HTR-8/SVneo (cell line): Measurements from ENCODE around the gene SLC13A2.

Source experiments
- DNase-seq: peaks from one replicate; pipeline ENCODE4 v3.0.0; 2011; ENCODE audit warnings: low spot score, mixed read lengths; ENCODE audit not compliant: insufficient read length
- FAIRE-seq: peaks from 2 replicates; lab custom pipeline; 2011; peaks lifted over from hg19 to GRCh38; lab: Jason Lieb, UNC

The SLC13A2 gene

DNA sequence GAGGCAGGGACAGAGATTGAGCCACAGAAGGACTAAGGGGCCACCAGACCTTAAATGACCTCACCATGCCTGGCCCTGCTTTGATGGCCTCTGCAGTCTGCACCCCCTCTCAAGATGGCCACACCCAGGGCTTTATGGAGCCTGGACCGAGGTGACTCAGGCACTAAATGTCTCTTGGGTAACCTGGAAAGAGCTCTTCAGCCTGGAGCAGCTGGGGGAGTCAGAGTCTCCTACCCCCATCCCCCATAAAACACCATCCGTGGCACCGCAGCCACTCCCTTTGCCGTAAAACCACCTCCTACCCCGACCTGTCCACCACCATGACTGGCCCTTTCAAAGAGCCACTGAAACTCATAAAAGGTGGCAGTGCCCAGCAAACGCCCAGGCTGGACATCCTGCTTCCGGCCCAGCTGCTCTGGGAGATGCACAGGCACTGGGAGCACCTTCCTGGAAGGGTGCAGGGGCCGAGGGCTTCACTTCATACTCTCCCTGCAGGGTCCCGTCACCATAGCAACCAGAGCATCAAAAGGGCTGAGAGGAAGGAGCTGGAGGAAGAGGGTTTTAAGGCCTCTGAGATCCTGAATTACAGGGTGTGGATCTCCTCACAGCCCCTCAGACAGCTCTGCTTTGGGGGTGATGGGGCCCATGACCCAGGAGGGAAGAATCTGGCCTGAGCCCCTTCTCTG, 55.0 kb downstream of the SLC13A2 start:
- FAIRE-seq (no peak), DNase-seq (no peak)

DNA sequence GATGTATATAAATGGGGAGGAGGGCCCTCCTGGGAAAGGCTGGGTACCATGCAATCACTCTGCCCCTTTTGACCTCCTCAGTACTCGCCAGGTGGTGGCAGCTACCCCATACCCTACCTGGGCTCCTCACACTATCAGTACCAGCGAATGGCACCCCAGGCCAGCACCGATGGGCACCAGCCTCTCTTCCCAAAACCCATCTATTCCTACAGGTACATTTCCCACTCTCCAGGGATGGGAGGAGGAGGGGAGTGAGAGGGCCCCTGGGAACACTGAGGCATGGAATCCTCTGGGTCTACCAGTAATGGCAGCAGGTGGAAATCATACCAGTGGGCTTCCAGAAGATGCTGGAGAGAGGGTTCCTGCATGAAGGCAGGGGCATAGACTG, 55.6 kb downstream of the SLC13A2 start:
- no peak for FAIRE-seq
- DNase-seq: no peak

DNA sequence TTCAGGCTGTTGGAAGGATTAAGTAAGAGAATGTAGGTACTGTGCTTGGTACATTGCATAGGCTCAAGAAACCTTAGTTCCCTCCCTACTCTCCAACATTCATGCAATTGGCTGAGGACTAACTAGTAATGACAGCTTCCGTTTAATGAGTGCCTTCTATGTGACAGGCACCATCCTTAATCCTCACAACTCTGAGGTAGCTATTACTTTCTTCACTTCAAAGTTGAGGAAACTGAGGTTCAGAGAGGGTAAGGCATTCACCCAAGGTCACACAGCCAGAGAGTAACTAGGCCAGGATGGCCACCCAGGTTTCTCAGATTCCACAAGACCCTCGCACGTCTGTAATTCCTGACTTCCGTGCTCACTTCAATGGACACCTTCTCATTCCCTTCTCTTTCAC, 56.8 kb downstream of the SLC13A2 start:
- FAIRE-seq: no peak
- no peak for DNase-seq

DNA sequence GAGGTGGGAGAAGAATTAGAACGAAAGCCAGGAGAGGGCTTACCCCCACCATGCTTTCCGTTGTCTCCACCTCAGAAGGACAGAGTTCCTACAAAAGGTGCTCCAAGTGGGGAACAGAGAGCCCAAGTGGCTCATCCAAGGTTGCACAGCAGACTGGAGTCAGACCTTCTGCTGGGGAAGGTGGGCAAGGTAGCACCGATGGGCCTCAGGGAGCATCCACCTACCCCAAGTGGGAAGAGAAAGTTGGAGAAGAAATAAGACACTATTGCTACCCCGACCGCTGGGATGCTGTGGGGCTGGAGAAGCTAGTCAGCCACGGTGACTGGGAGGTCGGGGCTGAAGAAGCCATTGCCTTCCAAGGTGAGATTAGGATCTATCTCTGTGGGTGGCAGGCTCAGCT, 57.5 kb downstream of the SLC13A2 start:
- FAIRE-seq: no peak
- no peak for DNase-seq

DNA sequence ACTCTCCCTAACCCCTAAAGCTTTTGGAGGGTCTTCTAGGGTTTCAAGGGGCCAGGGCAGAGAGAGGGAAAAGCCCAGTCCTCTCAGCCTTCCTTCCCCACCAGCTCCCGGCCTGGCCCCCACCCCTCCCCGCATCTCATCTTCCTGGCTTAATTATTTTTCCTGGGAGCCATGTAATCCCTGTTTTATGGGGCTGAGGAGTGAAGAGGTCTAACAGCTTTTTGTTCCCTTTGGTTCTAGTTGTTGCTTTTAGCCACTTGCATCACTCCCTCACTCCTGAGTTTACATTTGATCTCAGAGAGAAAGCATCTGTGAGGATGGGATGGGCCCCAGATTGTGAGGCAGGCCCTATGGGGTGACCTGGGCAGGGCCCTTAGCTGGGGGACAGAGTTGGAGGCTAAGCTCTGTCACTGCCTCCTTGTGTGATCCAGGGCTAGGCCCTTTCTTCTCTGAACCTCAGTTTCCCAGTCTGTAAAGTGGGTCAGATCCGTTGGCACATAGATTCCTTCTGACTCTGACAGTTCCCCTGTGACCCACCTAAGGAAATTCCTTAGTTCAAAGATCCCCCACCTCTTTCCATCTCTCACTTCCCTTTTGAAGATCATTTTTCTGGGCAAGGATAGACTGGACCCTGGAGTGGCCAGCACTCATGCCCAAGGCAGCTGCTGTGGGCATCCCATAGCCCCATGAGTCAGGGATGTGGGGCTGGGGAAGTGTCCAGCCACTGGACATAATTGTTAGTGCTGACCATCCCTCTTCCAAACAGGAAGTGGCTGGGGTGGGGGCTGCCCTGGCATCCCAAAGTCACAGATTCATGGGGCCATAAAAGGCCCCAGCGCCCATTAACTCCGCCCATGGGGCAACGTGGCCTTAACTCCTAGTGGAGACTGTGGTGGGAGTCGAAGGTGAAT, 58.9 kb downstream of the SLC13A2 start:
- FAIRE-seq (no peak), DNase-seq (no peak)

DNA sequence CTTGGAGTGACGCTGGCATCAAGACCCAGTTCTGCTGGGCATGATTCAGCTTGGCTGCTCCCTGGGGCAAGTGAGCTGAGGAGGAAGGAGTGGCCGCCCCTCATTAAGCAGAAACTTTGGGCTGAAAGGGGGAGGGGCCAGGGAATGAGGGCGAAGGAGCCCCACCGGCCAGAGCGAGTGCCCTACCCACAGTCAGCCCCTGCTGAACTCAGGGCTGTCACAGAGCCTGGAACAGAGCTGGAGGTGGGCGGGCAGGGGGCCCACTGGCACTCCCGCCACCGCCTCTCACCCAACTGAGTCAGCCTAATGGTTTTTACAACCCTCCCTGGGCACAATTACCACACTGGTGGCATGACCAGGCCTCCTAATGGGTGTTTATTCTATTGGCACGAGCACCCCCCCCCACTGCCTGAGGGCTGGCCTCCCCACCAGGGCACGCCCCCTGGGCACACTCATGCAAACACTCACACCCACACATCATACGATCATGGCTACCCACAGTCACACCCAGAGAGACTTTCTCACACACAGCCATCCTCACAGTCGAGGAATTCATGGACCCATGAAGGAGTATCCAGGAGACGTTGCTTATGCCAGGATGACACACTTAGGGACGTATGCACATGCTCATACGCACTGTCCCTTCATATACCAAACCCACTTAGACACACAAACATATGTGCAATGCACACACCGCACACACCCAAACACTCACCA, 59.8 kb downstream of the SLC13A2 start:
- DNase-seq: no peak
- FAIRE-seq: peak; percentile 64

DNA sequence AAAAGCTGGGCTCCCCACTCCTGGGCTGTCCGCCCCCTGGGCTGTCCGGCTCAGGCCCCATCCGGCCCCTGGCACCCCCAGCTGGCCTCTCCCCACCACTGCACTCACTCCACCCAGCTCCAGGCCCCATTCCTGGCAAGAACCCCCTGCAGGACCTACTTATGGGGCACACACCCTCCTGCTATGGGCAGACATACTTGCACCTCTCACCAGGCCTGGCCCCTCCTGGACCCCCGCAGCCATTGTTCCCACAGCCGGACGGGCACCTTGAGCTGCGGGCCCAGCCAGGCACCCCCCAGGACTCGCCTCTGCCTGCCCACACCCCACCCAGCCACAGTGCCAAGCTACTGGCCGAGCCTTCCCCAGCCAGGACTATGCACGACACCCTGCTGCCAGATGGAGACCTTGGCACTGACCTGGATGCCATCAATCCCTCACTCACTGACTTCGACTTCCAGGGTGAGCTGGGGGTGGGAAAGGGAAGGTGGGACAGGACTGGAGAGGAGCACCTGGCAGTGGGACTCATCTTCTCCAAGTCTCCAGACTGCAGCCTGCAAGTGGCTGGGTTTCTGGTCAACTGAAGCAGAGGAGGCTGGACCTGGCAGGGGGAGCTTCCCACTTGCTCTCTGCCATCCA, 61.4 kb downstream of the SLC13A2 start:
- no peak for FAIRE-seq
- no peak for DNase-seq

DNA sequence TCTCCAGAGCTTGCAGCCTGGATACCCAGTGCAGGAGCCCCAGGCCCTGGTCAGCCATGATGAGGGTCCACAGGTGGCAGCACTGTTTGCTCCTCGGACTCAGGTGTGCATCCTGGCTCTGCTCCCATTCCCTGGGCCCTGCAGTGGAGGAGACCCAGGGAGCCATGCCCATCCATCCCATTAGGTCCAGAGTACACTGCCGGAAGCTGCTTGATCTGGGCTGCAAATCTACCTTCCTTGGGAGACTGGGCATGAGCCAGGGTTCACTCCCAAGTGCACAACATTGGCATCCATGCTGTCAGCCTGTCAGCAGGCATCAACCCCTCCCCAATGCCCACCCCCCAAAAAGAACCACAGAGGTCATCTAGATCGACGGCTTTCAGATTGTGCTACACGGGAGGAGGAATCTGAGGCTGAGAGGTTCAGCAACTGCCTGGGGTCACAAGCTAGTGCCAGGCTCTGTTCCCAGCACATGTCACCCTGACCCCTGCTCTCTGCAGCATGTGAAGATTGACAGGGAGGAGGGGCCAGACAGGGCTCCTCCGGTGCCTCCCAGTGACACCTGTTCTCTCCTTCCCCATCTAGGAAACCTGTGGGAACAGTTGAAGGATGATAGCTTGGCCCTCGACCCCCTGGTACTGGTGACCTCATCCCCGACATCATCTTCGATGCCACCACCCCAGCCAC, 63.2 kb downstream of the SLC13A2 start:
- no peak for DNase-seq
- FAIRE-seq: no peak

DNA sequence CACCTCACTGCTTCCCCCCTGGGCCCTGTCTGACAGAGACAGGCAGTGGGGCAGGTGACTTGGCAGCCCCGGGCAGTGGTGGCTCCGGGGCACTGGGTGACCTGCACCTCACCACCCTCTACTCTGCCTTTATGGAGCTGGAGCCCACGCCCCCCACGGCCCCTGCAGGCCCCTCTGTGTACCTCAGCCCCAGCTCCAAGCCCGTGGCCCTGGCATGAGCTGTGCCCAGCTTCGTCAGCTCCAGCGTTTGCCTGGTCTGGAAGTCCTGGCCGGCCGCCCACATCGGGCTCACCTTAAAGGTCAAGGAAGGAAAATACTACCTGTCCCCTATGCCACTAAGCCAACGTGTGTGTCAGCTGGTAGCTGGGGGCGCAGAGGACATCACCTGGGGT, 63.8 kb downstream of the SLC13A2 start:
- FAIRE-seq: no peak
- no peak for DNase-seq

DNA sequence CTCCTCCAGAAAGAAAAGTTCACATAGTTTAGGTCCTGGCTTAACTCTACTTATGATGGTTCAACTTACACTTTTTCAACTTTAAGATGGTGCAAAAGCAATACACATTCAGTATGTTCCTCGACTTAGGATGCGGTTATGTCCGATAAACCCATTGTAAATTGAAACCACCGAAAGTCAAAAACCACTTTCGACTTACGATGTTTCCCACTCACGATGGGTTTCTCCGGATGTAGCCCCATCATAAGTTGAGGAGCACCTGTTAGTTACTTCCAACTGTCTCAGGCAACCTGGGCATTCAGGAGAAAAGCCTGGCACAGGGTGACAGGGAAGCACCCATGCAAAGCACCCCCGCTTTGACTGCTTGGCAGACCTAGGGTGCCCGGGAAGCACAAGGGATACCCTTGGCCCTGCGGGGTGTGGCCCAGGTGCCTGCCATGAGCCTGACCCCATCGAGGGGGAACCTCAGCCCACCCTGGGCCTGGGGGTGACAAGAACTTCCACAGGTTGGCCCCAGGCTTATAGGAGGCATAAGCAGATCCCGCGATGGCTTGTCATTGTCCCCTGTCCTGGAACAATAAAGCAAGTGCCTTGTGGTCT, 65.0 kb downstream of the SLC13A2 start:
- no peak for FAIRE-seq
- no peak for DNase-seq

DNA sequence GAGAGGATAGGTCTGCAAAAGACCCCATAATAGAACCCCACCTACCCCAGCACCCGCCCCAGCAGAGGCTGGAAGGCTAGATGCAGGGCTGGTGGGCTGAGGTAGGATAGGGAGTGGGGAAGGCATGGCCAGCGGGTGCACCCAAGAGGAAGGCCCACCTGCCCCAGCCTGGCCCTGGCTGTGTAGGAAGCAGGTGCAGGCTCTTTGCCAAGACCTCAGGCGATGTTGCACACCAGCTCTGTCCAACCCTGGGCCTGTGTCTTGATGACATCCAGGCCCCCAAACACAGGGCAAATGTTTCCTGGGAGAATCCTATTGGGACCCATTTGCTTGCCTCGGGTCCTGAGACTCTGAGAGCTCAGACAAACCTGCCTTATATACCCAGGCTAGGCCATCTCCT, 66.8 kb downstream of the SLC13A2 start:
- no peak for DNase-seq
- no peak for FAIRE-seq

DNA sequence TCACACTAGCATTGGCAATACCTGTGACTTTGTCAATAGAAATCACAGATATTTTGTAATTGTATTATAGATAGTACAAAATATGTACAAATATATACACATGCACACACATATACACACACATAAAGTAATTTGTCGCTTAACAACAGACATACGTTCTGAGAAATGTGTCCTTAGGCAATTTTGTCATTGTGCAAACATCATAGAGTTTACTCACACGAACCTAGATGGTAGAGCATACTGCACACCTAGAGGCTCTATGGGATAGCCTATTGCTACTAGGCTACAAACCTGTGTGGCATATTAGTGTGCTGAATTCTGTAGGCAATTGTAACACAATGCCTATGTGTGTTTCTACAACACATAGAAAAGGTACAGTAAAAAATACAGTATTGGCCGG, 68.0 kb downstream of the SLC13A2 start:
- DNase-seq (no peak), FAIRE-seq (no peak)

DNA sequence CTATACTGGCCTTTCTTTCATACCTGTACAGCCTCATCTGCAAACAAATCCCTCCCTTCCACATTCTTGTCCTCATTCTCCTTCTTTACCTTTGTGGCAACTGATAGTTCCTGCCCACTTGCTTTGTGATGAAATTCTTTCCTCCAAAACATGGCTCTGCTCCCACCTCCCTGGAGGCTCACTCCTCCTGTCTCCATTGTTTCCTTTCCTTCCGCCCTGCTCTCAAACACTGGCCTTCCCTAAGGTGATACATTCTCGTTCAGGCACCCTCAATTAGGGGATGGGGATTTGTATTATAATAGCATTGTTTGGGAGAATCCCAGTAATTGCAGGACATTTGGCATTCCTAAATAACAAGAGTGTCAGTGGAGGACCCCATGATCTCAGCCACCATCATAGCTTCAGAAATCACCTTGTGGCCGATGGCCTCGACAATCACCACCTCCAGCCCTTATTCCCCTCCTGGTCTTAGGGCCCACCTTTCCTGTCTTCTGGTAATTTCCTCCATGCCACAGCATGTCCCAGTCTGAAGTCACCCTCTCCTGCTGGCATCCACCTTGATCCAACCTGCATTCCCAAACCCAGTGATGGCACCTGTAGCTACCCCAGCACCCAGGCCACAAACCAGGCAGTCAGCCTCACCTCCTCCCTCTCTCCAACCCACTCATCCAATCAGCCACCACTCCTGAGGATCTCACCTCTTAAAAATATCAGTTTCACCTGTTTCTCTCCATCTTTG, 71.1 kb downstream of the SLC13A2 start:
- DNase-seq: no peak
- no peak for FAIRE-seq

DNA sequence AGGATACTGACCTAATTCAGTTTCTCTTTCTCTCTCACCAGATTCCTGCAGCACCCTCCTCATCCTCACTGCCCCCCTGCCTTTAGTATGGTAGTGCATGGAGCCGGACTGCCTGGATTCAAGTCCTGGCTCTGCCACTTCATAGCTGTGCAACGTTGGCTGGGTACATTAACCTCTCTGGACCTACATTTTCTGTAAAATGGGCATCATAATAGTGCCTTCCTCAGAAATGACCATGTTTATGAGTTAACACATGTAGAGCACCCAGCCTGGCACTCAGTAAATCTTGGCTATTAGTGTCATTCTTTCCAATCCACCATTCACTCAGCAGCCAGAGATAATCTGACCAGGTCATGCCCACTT, 71.7 kb downstream of the SLC13A2 start:
- no peak for DNase-seq
- FAIRE-seq: no peak

DNA sequence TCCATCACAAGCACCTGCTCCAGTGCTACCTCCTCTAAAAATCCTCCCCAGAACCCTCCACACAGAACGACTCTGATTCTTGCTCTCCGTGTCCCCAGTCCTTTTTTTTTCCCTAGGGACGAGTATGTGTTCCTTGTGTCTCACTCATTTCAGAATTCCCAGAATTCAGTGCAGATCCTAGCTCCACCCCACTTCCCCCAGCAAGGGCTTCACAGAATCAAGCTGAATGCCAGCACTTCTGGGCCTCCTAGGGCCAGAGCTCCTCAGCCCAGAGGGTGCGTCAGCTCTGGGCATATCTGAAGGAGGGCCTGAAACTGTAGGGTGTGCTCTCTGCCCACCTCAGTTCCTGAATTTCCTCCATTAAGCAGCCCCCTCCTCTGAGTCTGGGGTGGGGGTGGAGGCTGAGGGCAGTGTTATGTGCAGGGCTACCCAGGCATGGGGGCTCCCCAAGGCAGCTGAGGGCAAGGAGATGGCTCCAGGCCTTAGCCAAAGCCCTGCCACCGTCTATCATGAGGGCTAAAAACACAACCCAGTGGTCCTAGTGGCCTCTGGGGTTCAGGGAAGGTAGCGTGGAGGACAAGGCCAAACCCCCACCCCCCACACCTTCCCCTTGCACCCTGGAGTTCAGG, 72.5 kb downstream of the SLC13A2 start:
- FAIRE-seq: no peak
- DNase-seq: no peak

DNA sequence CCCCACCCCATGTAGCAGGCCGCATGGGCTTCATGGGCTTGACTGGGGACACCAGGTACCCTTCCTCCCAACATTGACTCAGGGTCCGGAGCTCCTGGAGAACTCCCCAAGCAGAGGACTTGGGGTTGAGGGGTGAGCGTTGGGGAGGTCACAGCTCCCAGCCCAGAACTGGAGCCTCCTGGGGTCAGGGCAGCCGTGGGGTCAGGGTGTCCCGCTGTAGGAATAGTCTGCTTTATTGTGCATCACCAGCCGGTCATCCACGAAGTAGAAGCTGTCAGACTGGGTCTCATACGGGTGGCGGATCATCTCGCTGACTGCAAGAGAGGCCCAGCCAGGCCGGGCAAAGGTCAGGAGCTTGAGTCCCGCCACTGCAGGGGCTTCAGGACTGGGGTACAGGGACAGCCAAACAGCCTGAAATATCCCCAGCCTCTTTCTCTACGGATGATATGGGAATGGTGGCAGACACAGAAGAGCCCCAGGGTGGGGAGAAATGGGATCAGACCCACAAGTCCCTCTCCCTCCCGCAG, 73.7 kb downstream of the SLC13A2 start:
- DNase-seq (no peak), FAIRE-seq (no peak)
